GM12864 (cell line): ENCODE measurements around the gene CALML5.

ENCODE experiments used
- DNase-seq: peaks from one replicate; pipeline ENCODE4 v3.0.0-alpha.2; 2011; ENCODE audit warnings: low read depth
- H3K4me3 ChIP-seq: 2 replicates; pipeline ENCODE4 v1.5.1; 2011; ENCODE audit warnings: mild to moderate bottlenecking, low read depth, low read length, control low read depth
- TF ChIP-seq, protein P1 (sequence below): IDR thresholded peaks from 2 replicates; pipeline ENCODE4 v1.5.1; 2011; ENCODE audit warnings: low read depth, mild to moderate bottlenecking, moderate library complexity, low read length, control low read depth, inconsistent platforms; ENCODE audit errors: missing control alignments

CALML5 gene

DNA sequence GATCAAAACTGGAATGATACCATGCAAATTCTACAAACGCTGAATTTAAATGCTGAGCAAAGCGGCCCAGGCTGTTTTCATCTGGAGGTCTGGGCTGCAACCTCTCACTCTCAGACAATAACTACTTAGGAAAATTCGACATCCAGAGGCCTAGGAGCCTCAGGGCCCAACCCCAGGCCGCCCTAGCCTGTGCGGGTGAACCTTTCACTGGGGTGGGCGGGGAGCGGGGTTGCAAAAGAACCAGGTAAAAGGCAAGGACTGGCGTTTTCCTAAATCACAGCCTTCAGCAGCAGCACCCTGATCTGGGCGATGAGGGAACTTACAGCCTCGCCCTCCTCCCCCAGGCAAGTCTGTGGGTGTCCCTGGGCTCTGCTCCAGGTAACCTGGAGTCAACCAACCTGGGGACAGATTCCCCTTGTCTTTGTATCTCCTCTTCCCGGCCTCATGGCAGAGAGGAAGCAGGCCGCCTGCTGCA lies 33.4 kb downstream of the CALML5 start:
- no peak overlapping the region for H3K4me3 ChIP-seq
- TF ChIP-seq, protein P1, sequence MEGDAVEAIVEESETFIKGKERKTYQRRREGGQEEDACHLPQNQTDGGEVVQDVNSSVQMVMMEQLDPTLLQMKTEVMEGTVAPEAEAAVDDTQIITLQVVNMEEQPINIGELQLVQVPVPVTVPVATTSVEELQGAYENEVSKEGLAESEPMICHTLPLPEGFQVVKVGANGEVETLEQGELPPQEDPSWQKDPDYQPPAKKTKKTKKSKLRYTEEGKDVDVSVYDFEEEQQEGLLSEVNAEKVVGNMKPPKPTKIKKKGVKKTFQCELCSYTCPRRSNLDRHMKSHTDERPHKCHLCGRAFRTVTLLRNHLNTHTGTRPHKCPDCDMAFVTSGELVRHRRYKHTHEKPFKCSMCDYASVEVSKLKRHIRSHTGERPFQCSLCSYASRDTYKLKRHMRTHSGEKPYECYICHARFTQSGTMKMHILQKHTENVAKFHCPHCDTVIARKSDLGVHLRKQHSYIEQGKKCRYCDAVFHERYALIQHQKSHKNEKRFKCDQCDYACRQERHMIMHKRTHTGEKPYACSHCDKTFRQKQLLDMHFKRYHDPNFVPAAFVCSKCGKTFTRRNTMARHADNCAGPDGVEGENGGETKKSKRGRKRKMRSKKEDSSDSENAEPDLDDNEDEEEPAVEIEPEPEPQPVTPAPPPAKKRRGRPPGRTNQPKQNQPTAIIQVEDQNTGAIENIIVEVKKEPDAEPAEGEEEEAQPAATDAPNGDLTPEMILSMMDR = no peak
- no peak for DNase-seq

- no peak for DNase-seq
- TF ChIP-seq, protein P1 = no peak
Measured at GRCh38 chr10:5464546-5464945, 34.8 kb downstream of the CALML5 start.

DNA sequence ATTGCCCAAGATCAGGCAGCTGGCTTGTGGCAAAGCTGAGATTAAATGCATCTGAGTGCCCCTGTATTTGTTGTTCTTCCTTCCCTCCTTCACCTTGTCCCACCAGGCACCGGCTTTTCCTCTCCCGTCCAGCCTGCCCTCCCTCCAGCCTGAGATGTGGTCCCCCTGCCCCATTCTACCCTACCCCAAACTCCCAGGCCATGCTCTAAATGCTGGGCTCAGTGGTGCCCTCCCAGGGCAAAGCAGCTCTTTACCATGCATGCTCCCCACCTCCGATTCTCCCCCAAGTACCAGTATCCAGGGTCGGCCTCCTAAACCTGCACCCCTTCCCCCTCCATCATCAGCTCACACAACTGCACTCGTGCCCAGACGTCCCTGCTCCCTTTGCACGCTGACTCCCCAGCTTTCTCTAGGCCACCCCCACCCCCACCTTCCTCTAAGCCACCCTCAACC lies 36.5 kb downstream of the CALML5 start:
- TF ChIP-seq, protein P1 = no peak
- no peak for DNase-seq
- H3K4me3 ChIP-seq = no peak overlapping the region

More at GRCh38 chr10:5464546-5464945, 34.8 kb downstream of the CALML5 start:
- H3K4me3 ChIP-seq = no peak overlapping the region

GRCh38 chr10:5461914-5462840 lies 37.2 kb downstream of the CALML5 start:
- TF ChIP-seq, protein P1 = no peak
- no peak overlapping the region for H3K4me3 ChIP-seq
- DNase-seq = no peak

DNA sequence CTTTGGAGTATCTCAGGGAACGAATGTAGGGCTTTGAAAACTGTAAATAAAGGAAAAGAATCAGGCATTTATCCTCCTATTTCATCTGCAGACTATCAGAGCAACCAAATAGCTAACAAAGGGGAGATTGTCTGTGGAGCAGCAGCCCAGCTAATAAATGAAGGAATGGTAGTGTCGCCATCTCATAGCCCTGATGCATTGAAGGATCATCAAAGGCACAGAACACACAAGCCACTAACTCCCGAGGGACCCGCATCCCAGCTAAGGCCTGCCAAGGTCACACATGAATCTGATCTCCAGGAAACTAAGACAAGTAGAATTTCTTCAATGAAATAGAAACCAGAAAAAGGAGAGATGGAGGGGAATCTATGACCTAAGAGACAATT lies 38.2 kb downstream of the CALML5 start:
- TF ChIP-seq, protein P1 = no peak
- no peak overlapping the region for H3K4me3 ChIP-seq
- no peak for DNase-seq

DNA sequence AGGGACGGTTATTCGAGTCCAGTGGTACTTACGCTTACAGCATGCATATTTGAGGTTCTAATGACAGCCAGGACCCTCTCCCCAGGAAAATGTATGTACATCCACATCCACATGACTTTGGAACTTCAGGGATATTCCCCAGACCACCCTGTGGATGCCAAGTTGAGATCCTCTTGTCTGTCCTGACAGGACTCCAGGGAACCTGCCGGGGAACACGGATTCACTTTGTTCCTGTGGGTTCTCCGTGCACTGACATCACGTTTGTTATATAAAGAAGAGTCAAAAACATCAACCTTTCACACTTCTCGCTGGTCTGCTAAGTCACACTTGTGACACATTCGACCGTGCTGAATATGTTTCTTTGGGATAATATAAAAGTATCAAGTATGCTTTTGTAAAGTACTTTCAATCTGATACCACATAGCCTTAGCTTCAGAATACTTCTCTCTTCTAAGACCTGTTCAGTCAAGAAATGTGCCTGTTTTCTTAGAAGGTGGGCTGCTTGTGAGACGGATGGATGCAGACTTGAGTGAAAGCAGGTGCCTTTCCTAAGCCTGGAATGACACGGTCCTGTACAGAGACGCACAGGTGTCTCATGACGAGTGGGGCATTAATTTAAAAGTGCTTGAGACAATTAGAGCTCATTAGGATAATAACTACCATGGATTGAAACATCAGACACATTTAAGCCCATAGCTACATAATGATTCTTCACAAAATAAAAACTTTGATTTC lies 38.7 kb downstream of the CALML5 start:
- no peak for DNase-seq
- TF ChIP-seq, protein P1 = no peak
- no peak overlapping the region for H3K4me3 ChIP-seq
